Natural killer cell treated with Interleukin-12 subunit alpha and Interleukin-12 subunit beta and Interleukin-15 and Interleukin-18, amount 100 ng/mL, for 72 hours (primary cell): ENCODE data around the gene PRKAB1. TPM values are rescaled to one million over a fixed set of nuclear protein-coding genes. Genes with fewer than 3 reads are reported as not detected.

Source experiments
- ATAC-seq, 2 donors: fragments of 150-1000 bp; cut with Tn5 transposase in 1 of 2; sonication (Bioruptor Pico), chemical (Tn5 transposase) in 1 of 2; 2 replicates each; pipeline ENCODE4 v1.10.0; 2021
- DNase-seq: peaks from one replicate; pipeline ENCODE4 v3.0.0; 2022; ENCODE audit warnings: low spot score
- H3K27ac Mint-ChIP-seq, 2 donors: 1 replicate in 1 of 2; 2 replicates in 1 of 2; pipeline ENCODE4 v1.8.0; 2022; ENCODE audit warnings: mixed read lengths in 2 of 2, mild to moderate bottlenecking in 1 of 2, moderate library complexity in 1 of 2
- H3K27me3 Mint-ChIP-seq, 2 donors: 1 replicate in 1 of 2; 2 replicates in 1 of 2; pipeline ENCODE4 v1.8.0; 2022; ENCODE audit warnings: mixed read lengths in 2 of 2
- H3K36me3 Mint-ChIP-seq: one replicate; pipeline ENCODE4 v1.8.0; 2022; ENCODE audit warnings: mixed read lengths
- H3K4me1 Mint-ChIP-seq, 2 donors: 1 replicate in 1 of 2; 2 replicates in 1 of 2; pipeline ENCODE4 v1.8.0; 2022; ENCODE audit warnings: low read depth in 2 of 2, mixed read lengths in 2 of 2, mild to moderate bottlenecking in 1 of 2
- H3K4me3 Mint-ChIP-seq: one replicate; pipeline ENCODE4 v1.8.0; 2022; ENCODE audit warnings: mixed read lengths
- H3K9me3 Mint-ChIP-seq: 2 replicates; pipeline ENCODE4 v1.8.0; 2022; ENCODE audit warnings: mixed read lengths
- total RNA-seq, 2 donors: library from RNA; stranded (reverse); gene quantifications; one replicate each; pipeline ENCODE4 v1.2.3, GENCODE V29; 2022

Gene PRKAB1
- total RNA-seq, 2 donors from 2014 or later = 27.4 to 31.4 TPM

DNA sequence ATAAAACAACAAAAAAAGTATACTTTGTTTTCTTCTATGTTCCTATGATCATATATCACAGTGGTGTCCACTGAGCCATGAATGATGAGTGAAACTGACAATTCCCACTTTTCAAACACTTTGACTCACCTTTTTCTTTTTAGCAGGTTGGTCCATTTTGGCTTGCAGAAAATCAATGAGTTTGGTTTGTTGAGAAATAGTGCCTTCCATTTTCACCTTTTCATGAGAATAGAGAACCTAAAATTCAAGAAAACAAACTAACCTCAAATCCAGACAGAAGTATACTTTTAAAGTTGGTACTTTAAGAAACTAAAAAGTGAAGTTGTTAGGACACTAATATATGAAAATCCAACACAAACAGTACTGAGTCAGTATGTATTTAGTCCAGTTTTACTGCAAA is 52.4 kb downstream of the PRKAB1 start:
- H3K36me3 Mint-ChIP-seq = no peaks in the 10 kb centered on the region
- H3K27ac Mint-ChIP-seq = no peak overlapping the region
- H3K4me3 Mint-ChIP-seq = no peak overlapping the region
- no peaks in the 10 kb centered on the region for H3K27me3 Mint-ChIP-seq
- DNase-seq = no peak
- no peak for ATAC-seq
- no peaks in the 10 kb centered on the region for H3K9me3 Mint-ChIP-seq
- H3K4me1 Mint-ChIP-seq = no peaks in the 10 kb centered on the region

GRCh38 chr12:119721306-119721705 is 53.4 kb downstream of the PRKAB1 start:
- no peak overlapping the region for H3K27ac Mint-ChIP-seq
- DNase-seq (no peak), ATAC-seq (no peak)
- no peak overlapping the region for H3K4me3 Mint-ChIP-seq
- H3K9me3 Mint-ChIP-seq = no peaks in the 10 kb centered on the region
- no peaks in the 10 kb centered on the region for H3K36me3 Mint-ChIP-seq
- no peaks in the 10 kb centered on the region for H3K27me3 Mint-ChIP-seq
- no peaks in the 10 kb centered on the region for H3K4me1 Mint-ChIP-seq

DNA sequence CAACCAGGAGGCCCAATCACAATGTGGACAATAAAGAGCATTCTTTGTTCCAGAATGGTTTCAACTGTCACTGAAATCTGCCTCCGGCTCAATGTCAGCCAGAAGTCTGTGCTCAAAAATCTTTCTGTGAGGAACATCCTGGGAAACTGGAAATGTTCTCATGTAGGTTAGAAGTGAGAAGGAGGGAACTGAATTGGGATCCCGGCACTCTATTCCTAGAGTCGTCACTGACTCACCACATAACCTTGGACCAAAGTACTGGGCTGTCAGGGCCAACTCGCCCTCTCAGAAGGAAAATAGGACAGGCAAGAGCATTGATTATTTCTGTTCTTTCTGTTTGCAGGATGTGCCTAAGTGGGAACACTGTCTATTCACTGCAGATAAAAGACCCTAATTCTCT is 57.6 kb downstream of the PRKAB1 start:
- H3K36me3 Mint-ChIP-seq = no peaks in the 10 kb centered on the region
- no peak for ATAC-seq
- DNase-seq = no peak
- H3K4me1 Mint-ChIP-seq = no peaks in the 10 kb centered on the region
- H3K4me3 Mint-ChIP-seq = no peak overlapping the region
- no peaks in the 10 kb centered on the region for H3K9me3 Mint-ChIP-seq
- no peaks in the 10 kb centered on the region for H3K27me3 Mint-ChIP-seq
- H3K27ac Mint-ChIP-seq = no peak overlapping the region

DNA sequence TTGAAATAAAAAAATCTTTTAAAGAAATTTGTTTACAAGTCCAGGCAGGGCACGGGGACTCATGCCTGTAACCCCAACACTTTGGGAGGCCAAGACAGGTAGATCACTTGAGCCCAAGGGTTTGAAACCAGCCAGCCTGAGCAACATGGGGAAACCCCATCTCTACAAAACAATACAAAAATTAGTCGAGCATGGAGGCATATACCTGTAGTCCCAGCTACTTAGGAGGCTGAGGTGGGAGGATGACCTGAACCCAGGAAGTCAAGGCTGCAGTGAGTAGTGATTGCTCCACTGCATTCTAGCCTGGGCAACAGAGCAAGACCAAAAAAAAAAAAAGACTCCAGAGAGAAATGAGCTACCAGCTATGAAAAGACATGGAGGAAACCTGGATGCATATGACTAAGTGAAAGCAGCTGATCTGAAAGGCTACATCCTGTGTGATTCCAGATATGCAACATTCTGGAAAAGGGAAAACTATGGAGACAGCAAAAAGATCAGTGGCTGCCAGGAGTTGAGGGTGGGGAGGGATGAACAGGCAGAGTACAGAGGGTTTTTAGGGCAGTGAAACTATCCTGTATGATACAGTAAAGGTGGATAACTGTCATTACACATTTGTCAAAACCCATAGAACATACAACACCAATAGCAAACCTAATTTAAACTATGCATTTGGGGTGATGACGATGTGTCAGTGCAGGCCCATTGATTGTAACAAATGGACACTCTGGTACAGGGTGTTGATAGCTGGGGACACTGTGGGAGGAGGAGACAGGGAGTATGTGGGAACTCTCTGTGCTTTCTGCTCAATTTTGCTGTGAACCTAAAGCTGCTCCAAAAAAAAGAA is 59.9 kb downstream of the PRKAB1 start:
- DNase-seq (no peak), ATAC-seq (no peak)
- Mint-ChIP-seq H3K27me3 (no peaks in the 10 kb centered on the region), H3K9me3 (no peaks in the 10 kb centered on the region), H3K27ac (no peak overlapping the region), H3K4me3 (no peak overlapping the region), H3K36me3 (no peaks in the 10 kb centered on the region), H3K4me1 (peaks cover 0 to 5% of the 10 kb centered on the region in 2 donors)

GRCh38 chr12:119728444-119728745 is 60.5 kb downstream of the PRKAB1 start:
- Mint-ChIP-seq H3K27ac (no peak overlapping the region), H3K9me3 (no peaks in the 10 kb centered on the region)

GRCh38 chr12:119729871-119730270 is 61.9 kb downstream of the PRKAB1 start:
- Mint-ChIP-seq H3K4me1 (peaks cover 0 to 5% of the 10 kb centered on the region in 2 donors), H3K27me3 (no peaks in the 10 kb centered on the region), H3K9me3 (no peaks in the 10 kb centered on the region), H3K27ac (no peak overlapping the region), H3K4me3 (no peak overlapping the region), H3K36me3 (no peaks in the 10 kb centered on the region)
- DNase-seq (no peak), ATAC-seq (no peak)

More at GRCh38 chr12:119728444-119728745, 60.5 kb downstream of the PRKAB1 start:
- no peaks in the 10 kb centered on the region for H3K36me3 Mint-ChIP-seq
- H3K4me1 Mint-ChIP-seq = peaks cover 0 to 5% of the 10 kb centered on the region in 2 donors
- H3K27me3 Mint-ChIP-seq = no peaks in the 10 kb centered on the region
- H3K4me3 Mint-ChIP-seq = no peak overlapping the region
- no peak for DNase-seq
- no peak for ATAC-seq

DNA sequence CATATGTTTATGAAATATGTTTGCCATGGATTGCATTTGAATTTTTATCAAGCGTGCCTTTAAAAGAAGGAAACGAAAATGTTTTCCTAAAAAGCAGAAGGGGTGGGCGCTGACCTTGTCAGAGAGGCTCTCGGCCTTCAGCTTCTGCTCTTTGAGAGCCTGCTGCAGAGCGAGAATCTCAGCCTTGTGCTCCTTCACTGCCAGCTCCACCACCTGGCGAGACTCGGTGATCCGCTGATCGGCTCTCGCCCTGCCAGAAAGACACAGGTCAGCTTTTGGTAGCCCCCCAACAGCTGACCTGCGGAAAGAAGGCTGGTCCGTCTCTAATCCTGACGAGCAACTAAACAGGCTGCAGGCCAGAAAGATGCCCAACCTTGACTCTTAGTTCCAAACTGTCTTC is 62.4 kb downstream of the PRKAB1 start:
- Mint-ChIP-seq H3K27me3 (no peaks in the 10 kb centered on the region), H3K4me1 (peaks cover 0 to 5% of the 10 kb centered on the region in 2 donors), H3K36me3 (no peaks in the 10 kb centered on the region), H3K27ac (no peak overlapping the region), H3K4me3 (no peak overlapping the region), H3K9me3 (no peaks in the 10 kb centered on the region)
- DNase-seq = no peak
- ATAC-seq = no peak

Other genes with a start within 250 kb of the PRKAB1 start
- not detected for gene TMEM233, start 74.4 kb upstream of the PRKAB1 start, total RNA-seq
- gene CIT, start 209.2 kb downstream of the PRKAB1 start, total RNA-seq = 10 to 100 TPM; 25.7 to 71.1 TPM